Stimulated activated naive B cell treated with anti-CD40 and anti-IgM and Interleukin-4, amounts not matched to agents 10 μg/mL and 1 μg/mL and 100 μg/mL, for 72 hours (primary cell): Measurements from ENCODE around the gene RBFOX2.
A peak's percentile ranks its signal among the peaks of the same experiment; 100 is the strongest.

Experiments
- ATAC-seq, 2 donors: fragments of 150-1000 bp; cut with Tn5 transposase; replicated peaks; 2 replicates each; pipeline ENCODE4 v1.10.0; 2021; ENCODE audit warnings: moderate library complexity in 1 of 2
- DNase-seq: peaks from one replicate; pipeline ENCODE4 v3.0.0; 2021
- H3K27ac Mint-ChIP-seq: one replicate; pipeline ENCODE4 v1.8.0; 2022; ENCODE audit warnings: mild to moderate bottlenecking, mixed read lengths
- H3K27me3 Mint-ChIP-seq, 2 donors: one replicate each; pipeline ENCODE4 v1.8.0; 2022; ENCODE audit warnings: mixed read lengths in 2 of 2
- H3K36me3 Mint-ChIP-seq, 2 donors: one replicate each; pipeline ENCODE4 v1.8.0; 2022; ENCODE audit warnings: mixed read lengths in 2 of 2, mild to moderate bottlenecking in 1 of 2
- H3K4me1 Mint-ChIP-seq, 2 donors: one replicate each; pipeline ENCODE4 v1.8.0; 2022; ENCODE audit warnings: mixed read lengths in 2 of 2, mild to moderate bottlenecking in 1 of 2
- H3K4me3 Mint-ChIP-seq, 2 donors: one replicate each; pipeline ENCODE4 v1.8.0; 2022; ENCODE audit warnings: mild to moderate bottlenecking in 2 of 2, mixed read lengths in 2 of 2, moderate library complexity in 1 of 2
- H3K9me3 Mint-ChIP-seq, 2 donors: one replicate each; pipeline ENCODE4 v1.8.0; 2022; ENCODE audit warnings: mixed read lengths in 2 of 2, mild to moderate bottlenecking in 1 of 2

Gene RBFOX2

GRCh38 chr22:35783943-35784614 is 244.5 kb downstream of the RBFOX2 start:
- no peak for DNase-seq
- H3K9me3 Mint-ChIP-seq, result no peaks in the 10 kb centered on the region

GRCh38 chr22:35782504-35782903 is 246.1 kb downstream of the RBFOX2 start:
- DNase-seq (no peak), ATAC-seq (no peak)
- Mint-ChIP-seq H3K4me1 (no peaks in the 10 kb centered on the region), H3K4me3 (no peak overlapping the region), H3K9me3 (no peaks in the 10 kb centered on the region), H3K27ac (no peak overlapping the region), H3K27me3 (peaks cover 11 to 13% of the 10 kb centered on the region in 2 donors), H3K36me3 (no peaks in the 10 kb centered on the region)

More at GRCh38 chr22:35783943-35784614, 244.5 kb downstream of the RBFOX2 start:
- peaks cover 7 to 13% of the 10 kb centered on the region in 2 donors for H3K27me3 Mint-ChIP-seq
- no peaks in the 10 kb centered on the region for H3K4me1 Mint-ChIP-seq
- no peak for ATAC-seq
- no peak overlapping the region for H3K27ac Mint-ChIP-seq
- no peaks in the 10 kb centered on the region for H3K36me3 Mint-ChIP-seq
- H3K4me3 Mint-ChIP-seq, result no peak overlapping the region

- no peaks in the 10 kb centered on the region for H3K4me1 Mint-ChIP-seq
- no peak for ATAC-seq
Measured at GRCh38 chr22:35781898-35782297, 246.7 kb downstream of the RBFOX2 start.

GRCh38 chr22:35777335-35777975 is 251.2 kb downstream of the RBFOX2 start:
- Mint-ChIP-seq H3K27me3 (peaks cover 6 to 7% of the 10 kb centered on the region in 2 donors), H3K36me3 (no peaks in the 10 kb centered on the region), H3K9me3 (no peaks in the 10 kb centered on the region), H3K4me3 (no peak overlapping the region), H3K4me1 (no peaks in the 10 kb centered on the region), H3K27ac (no peak overlapping the region)
- no peak for ATAC-seq
- no peak for DNase-seq

More at GRCh38 chr22:35781898-35782297, 246.7 kb downstream of the RBFOX2 start:
- Mint-ChIP-seq H3K4me3 (no peak overlapping the region), H3K9me3 (no peaks in the 10 kb centered on the region), H3K27ac (no peak overlapping the region), H3K27me3 (peaks cover 8 to 13% of the 10 kb centered on the region in 2 donors), H3K36me3 (no peaks in the 10 kb centered on the region)
- no peak for DNase-seq

GRCh38 chr22:35775339-35775738 is 253.3 kb downstream of the RBFOX2 start:
- peaks cover 0 to 7% of the 10 kb centered on the region in 2 donors for H3K27me3 Mint-ChIP-seq
- H3K36me3 Mint-ChIP-seq, result no peaks in the 10 kb centered on the region
- no peak overlapping the region for H3K4me3 Mint-ChIP-seq
- H3K4me1 Mint-ChIP-seq, result no peaks in the 10 kb centered on the region
- no peak overlapping the region for H3K27ac Mint-ChIP-seq
- no peak for DNase-seq
- no peak for ATAC-seq
- no peaks in the 10 kb centered on the region for H3K9me3 Mint-ChIP-seq

- DNase-seq (no peak), ATAC-seq (no peak)
- no peaks in the 10 kb centered on the region for H3K4me1 Mint-ChIP-seq
- no peaks in the 10 kb centered on the region for H3K9me3 Mint-ChIP-seq
- H3K36me3 Mint-ChIP-seq, result peaks cover 0 to 1% of the 10 kb centered on the region in 2 donors
- H3K4me3 Mint-ChIP-seq, result no peak overlapping the region
- H3K27ac Mint-ChIP-seq, result no peak overlapping the region
- H3K27me3 Mint-ChIP-seq, result peaks cover 18 to 19% of the 10 kb centered on the region in 2 donors
Measured at GRCh38 chr22:35769974-35770373, 258.6 kb downstream of the RBFOX2 start.

- peaks cover 0 to 1% of the 10 kb centered on the region in 2 donors for H3K36me3 Mint-ChIP-seq
- no peaks in the 10 kb centered on the region for H3K9me3 Mint-ChIP-seq
- no peak overlapping the region for H3K27ac Mint-ChIP-seq
- no peak overlapping the region for H3K4me3 Mint-ChIP-seq
- H3K4me1 Mint-ChIP-seq, result no peaks in the 10 kb centered on the region
- no peak for DNase-seq
- ATAC-seq, result no peak
- peaks cover 18 to 25% of the 10 kb centered on the region in 2 donors for H3K27me3 Mint-ChIP-seq
Measured at GRCh38 chr22:35766654-35767580, 261.7 kb downstream of the RBFOX2 start.

GRCh38 chr22:35761037-35761436 is 267.6 kb downstream of the RBFOX2 start:
- H3K27me3 Mint-ChIP-seq, result peaks cover 31 to 43% of the 10 kb centered on the region in 2 donors
- no peaks in the 10 kb centered on the region for H3K36me3 Mint-ChIP-seq
- no peaks in the 10 kb centered on the region for H3K9me3 Mint-ChIP-seq
- ATAC-seq (no peak), DNase-seq (no peak)
- no peak overlapping the region for H3K4me3 Mint-ChIP-seq
- no peak overlapping the region for H3K27ac Mint-ChIP-seq
- no peaks in the 10 kb centered on the region for H3K4me1 Mint-ChIP-seq

GRCh38 chr22:35758394-35758793 is 270.2 kb downstream of the RBFOX2 start:
- DNase-seq (no peak), ATAC-seq (no peak)
- Mint-ChIP-seq H3K27ac (no peak overlapping the region), H3K4me3 (no peak overlapping the region), H3K36me3 (no peaks in the 10 kb centered on the region), H3K9me3 (no peaks in the 10 kb centered on the region), H3K27me3 (peaks cover 36 to 67% of the 10 kb centered on the region in 2 donors), H3K4me1 (no peaks in the 10 kb centered on the region)

GRCh38 chr22:35756722-35757121 is 271.9 kb downstream of the RBFOX2 start:
- no peaks in the 10 kb centered on the region for H3K36me3 Mint-ChIP-seq
- no peaks in the 10 kb centered on the region for H3K9me3 Mint-ChIP-seq
- DNase-seq, result no peak
- ATAC-seq, result no peak
- no peak overlapping the region for H3K4me3 Mint-ChIP-seq
- no peak overlapping the region for H3K27ac Mint-ChIP-seq
- H3K27me3 Mint-ChIP-seq, result peaks cover 48 to 77% of the 10 kb centered on the region in 2 donors
- peaks cover 10 to 13% of the 10 kb centered on the region in 2 donors for H3K4me1 Mint-ChIP-seq

- Mint-ChIP-seq H3K4me3 (no peak overlapping the region), H3K4me1 (peaks cover 16 to 31% of the 10 kb centered on the region in 2 donors), H3K27me3 (peaks cover 58 to 75% of the 10 kb centered on the region in 2 donors), H3K27ac (no peak overlapping the region), H3K9me3 (no peaks in the 10 kb centered on the region), H3K36me3 (no peaks in the 10 kb centered on the region)
- DNase-seq, result no peak
- no peak for ATAC-seq
Measured at GRCh38 chr22:35754761-35755160, 273.9 kb downstream of the RBFOX2 start.

- no peak for DNase-seq
- Mint-ChIP-seq H3K9me3 (no peaks in the 10 kb centered on the region), H3K27ac (no peak overlapping the region), H3K27me3 (peaks cover 56 to 70% of the 10 kb centered on the region in 2 donors), H3K4me3 (no peak overlapping the region), H3K36me3 (no peaks in the 10 kb centered on the region), H3K4me1 (peaks cover 23 to 42% of the 10 kb centered on the region in 2 donors)
- ATAC-seq, result no peak
Measured at GRCh38 chr22:35752863-35753189, 275.8 kb downstream of the RBFOX2 start.

- Mint-ChIP-seq H3K36me3 (no peaks in the 10 kb centered on the region), H3K4me3 (peak overlapping the region in 1 of 2 donors; percentile 35), H3K27ac (no peak overlapping the region), H3K9me3 (no peaks in the 10 kb centered on the region), H3K4me1 (peaks cover 23 to 42% of the 10 kb centered on the region in 2 donors), H3K27me3 (peaks cover 59 to 76% of the 10 kb centered on the region in 2 donors)
- DNase-seq (no peak), ATAC-seq (peak; percentile 17 to 31)
Measured at GRCh38 chr22:35752006-35752862, 276.4 kb downstream of the RBFOX2 start.
